Testis (tissue), 2 donors: ENCODE measurements around the gene NCOA6.

Source experiments
- POLR2A ChIP-seq: fragments of 450-650 bp; IDR thresholded peaks from one replicate; pipeline ENCODE4 v1.6.1; 2017; ENCODE audit warnings: antibody characterized with exemption, mild to moderate bottlenecking, moderate library complexity
- TF ChIP-seq, protein P1 (sequence below), 3 experiments: fragments of 450-650 bp in 2 of 3; fragments of 200-600 bp in 1 of 3; sonication (generic) in 1 of 3; IDR thresholded peaks; one replicate each; pipeline ENCODE4 v1.5.1; 2016 to 2019; ENCODE audit warnings: antibody characterized with exemption in 3 of 3, mild to moderate bottlenecking in 2 of 3, moderate library complexity in 1 of 3

DNA sequence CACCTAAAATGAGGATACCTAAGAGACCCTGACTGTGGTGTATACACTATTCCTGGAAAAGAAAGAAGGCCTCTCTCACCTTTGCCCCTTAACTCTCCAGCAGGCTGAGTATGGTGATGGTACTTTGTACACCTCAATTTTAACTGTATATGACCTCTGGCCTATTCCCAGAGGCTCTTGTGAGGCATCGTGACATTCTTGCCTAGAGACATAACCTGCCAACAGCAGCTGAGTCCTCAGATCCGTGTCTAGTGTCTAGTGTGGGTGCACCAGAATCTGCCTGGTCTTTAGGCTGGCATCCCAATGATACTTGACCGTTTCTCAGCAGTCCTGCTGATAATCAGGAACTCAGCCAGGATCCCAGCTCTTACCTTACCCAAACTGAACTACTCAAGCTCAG lies 101.3 kb downstream of the NCOA6 start:
- TF ChIP-seq, protein P1, sequence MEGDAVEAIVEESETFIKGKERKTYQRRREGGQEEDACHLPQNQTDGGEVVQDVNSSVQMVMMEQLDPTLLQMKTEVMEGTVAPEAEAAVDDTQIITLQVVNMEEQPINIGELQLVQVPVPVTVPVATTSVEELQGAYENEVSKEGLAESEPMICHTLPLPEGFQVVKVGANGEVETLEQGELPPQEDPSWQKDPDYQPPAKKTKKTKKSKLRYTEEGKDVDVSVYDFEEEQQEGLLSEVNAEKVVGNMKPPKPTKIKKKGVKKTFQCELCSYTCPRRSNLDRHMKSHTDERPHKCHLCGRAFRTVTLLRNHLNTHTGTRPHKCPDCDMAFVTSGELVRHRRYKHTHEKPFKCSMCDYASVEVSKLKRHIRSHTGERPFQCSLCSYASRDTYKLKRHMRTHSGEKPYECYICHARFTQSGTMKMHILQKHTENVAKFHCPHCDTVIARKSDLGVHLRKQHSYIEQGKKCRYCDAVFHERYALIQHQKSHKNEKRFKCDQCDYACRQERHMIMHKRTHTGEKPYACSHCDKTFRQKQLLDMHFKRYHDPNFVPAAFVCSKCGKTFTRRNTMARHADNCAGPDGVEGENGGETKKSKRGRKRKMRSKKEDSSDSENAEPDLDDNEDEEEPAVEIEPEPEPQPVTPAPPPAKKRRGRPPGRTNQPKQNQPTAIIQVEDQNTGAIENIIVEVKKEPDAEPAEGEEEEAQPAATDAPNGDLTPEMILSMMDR (IDR thresholded peaks at IDR 0.05): no peak
- no peak for TF ChIP-seq POLR2A
